Measurements from ENCODE around the gene CDNF.
A peak's percentile ranks its signal among the peaks of the same experiment; 100 is the strongest.

Gene CDNF

GRCh38 chr10:14838582-14839304 lies 906 bp upstream of the CDNF start:
- no peak for TF ChIP-seq CTCF (IDR thresholded peaks at IDR 0.05; ENCODE audit: low read length, missing control alignments)
- H3K4me3 ChIP-seq (replicated peaks; ENCODE audit: low read depth, low read length): peak overlapping the region; percentile 95
- peak; percentile 16 for DNase-seq (ENCODE audit: low read depth)

- no peak for DNase-seq (ENCODE audit: low read depth)
- TF ChIP-seq CTCF (IDR thresholded peaks at IDR 0.05; ENCODE audit: low read length, missing control alignments): no peak
- peak overlapping the region; percentile 95 for H3K4me3 ChIP-seq (replicated peaks; ENCODE audit: low read depth, low read length)
These were observed 657 bp downstream of the CDNF start for GRCh38 chr10:14837003-14837756.

- H3K4me3 ChIP-seq (replicated peaks; ENCODE audit: low read depth, low read length): no peak overlapping the region
- no peak for TF ChIP-seq CTCF (IDR thresholded peaks at IDR 0.05; ENCODE audit: low read length, missing control alignments)
- no peak for DNase-seq (ENCODE audit: low read depth)
These were observed 1.6 kb downstream of the CDNF start for GRCh38 chr10:14836208-14836607.

- no peak for DNase-seq (ENCODE audit: low read depth)
- H3K4me3 ChIP-seq (replicated peaks; ENCODE audit: low read depth, low read length): no peak overlapping the region
These were observed 4.7 kb downstream of the CDNF start for GRCh38 chr10:14833106-14833505.

GRCh38 chr10:14826076-14826829 lies 11.6 kb downstream of the CDNF start:
- no peak for DNase-seq (ENCODE audit: low read depth)
- no peak overlapping the region for H3K4me3 ChIP-seq (replicated peaks; ENCODE audit: low read depth, low read length)
- TF ChIP-seq CTCF (IDR thresholded peaks at IDR 0.05; ENCODE audit: low read length, missing control alignments): no peak

More at GRCh38 chr10:14833106-14833505, 4.7 kb downstream of the CDNF start:
- no peak for TF ChIP-seq CTCF (IDR thresholded peaks at IDR 0.05; ENCODE audit: low read length, missing control alignments)

- H3K4me3 ChIP-seq (replicated peaks; ENCODE audit: low read depth, low read length): no peak overlapping the region
- no peak for TF ChIP-seq CTCF (IDR thresholded peaks at IDR 0.05; ENCODE audit: low read length, missing control alignments)
- no peak for DNase-seq (ENCODE audit: low read depth)
These were observed 13.9 kb downstream of the CDNF start for GRCh38 chr10:14823966-14824365.
